NCI-H1092 (cell line): Measurements from ENCODE around the gene PPIL6.

Source experiments
- DNase-seq: peaks from one replicate; lab custom pipeline; 2025; lab: John Stamatoyannopoulos, UW

Gene PPIL6

GRCh38 chr6:109362102-109362884, 78.1 kb downstream of the PPIL6 start:
- DNase-seq: no peak

DNA sequence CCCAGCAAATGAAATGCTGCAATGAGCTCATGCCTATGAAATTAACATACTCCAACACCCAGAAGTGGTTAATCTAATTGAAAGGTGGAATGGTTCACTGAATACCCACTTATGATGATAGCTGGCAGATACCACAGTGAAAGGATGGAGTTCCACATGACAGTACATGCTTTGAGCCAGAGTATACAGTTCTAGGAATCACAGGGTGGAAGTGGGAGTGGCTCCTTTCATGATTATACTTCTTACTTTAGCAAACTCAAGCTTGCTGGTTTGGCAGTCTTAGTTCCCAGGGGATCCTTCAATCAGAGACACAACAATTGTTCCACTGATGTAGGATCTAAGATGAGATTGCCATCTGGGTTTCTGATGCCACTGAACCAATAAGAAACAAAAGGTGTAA, 79.6 kb downstream of the PPIL6 start:
- DNase-seq: no peak

GRCh38 chr6:109360281-109360680, 80.1 kb downstream of the PPIL6 start:
- no peak for DNase-seq

DNA sequence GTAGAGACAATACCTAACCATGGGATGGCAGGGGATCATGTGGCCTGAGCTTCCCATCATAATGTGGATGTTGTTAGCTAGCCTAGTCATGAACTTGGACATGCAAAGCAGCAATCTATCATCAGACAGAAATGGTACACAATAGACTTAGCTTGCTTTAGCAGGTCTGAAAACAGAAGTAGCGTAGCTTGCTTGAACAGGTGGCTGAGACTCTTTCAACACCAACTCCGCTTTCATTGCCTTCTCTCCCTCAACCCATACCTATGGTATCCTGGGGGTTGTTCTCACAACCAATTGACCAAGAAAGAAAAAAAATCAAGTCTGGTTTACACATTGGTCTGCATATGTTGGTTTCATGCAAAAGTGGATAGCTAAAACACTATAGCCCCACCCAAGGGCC, 81.2 kb downstream of the PPIL6 start:
- no peak for DNase-seq

GRCh38 chr6:109358204-109358603, 82.2 kb downstream of the PPIL6 start:
- no peak for DNase-seq

DNA sequence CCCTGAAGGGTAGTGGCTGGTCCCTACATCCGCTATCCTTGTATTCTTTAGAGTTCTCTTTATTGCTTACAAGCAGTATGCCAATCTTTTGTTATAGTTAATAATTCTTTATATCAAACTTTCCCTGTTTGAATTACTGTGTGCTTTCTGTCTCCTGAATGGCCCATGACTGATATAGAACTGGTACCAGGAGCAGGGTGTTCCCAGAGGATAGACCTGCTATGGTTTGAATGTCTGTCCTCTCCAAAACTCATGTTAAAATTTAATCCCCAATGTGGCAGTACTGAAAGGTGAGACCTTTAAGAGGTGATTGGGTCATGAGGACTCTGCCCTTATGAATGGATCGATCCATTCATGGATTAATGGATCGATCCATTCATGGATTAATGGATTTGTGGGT, 84.2 kb downstream of the PPIL6 start:
- DNase-seq: no peak

- DNase-seq: no peak
These were observed 88.9 kb downstream of the PPIL6 start for GRCh38 chr6:109351231-109352130.

GRCh38 chr6:109349419-109349987, 90.9 kb downstream of the PPIL6 start:
- DNase-seq: peak; percentile 69

DNA sequence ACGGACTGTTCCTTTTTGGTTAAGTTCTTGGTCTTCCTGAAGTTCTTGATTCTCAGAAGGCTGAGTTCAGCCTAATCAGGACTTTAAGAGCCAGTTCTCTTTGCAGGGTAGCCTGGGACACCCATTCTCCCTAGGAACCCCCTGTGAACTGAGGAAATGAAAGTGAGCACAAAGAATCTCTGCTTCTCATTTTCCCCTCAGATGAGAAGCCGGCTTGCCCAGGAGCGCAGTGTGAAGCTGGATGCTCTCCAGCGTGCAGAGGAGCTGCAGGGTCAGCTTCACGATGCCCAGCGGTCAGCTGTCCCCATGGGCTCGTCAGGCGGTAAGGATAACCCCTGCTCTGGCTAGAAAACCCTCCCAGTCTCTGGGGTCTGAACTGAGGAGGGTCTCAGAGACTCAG, 92.2 kb downstream of the PPIL6 start:
- DNase-seq: no peak

DNA sequence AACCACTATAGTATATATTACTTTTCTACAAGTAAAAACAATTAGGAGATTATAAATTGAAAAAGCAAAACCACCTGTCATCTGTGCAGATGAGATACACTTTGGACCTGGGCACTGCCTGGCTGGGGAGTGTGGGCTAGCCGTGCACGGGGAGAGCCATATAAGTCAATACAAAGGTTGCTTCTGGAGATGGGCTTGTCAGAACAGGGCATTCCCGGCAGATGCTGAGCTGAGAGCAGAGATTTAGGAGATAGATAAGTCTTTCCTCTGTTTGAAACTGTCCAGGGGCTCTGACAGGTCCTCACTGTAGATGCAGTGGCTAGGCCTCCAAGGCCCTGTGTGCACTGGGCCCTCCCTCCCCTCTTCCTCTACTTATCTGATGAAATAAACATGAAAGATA, 92.6 kb downstream of the PPIL6 start:
- DNase-seq: no peak

- DNase-seq: no peak
These were observed 94.4 kb downstream of the PPIL6 start for GRCh38 chr6:109345986-109346385.

DNA sequence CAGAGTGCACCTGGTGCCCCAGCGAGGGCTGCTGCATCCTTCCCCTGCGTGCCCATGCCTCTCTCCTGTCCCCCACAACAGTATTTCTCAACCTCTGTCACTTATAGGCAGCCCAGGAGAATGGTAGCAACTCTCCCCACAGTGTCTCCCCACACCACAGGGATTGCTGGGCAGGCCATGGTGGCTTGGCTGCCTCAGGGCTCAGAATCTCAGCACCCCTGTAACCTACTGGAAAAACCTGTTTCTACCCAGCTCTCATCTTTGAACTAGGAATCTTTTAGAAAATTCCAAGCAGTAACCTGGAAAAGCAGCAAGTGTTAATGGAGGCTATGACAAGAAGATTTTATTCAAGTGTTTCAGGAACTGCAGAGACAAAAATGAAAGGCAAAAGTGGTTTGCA, 96.2 kb downstream of the PPIL6 start:
- DNase-seq: no peak

DNA sequence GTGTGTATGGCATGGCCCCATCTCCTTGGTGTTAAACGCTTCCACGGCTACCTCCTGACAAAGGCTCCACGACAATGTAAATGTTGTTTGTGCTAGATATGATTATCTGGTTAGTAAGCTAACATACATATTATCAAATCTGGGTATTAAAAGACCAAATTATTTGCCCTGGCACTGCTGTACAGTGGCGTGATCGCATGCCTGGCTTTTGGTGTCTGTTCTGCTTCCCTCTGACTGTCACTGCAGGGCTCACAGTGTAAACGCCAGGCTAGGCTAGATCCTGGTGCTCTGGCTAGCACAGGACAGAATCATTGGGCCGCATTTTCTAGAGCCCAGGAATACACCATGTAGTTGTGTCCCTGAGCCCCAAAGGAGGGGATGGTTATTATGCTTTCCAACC, 96.9 kb downstream of the PPIL6 start:
- DNase-seq: no peak

DNA sequence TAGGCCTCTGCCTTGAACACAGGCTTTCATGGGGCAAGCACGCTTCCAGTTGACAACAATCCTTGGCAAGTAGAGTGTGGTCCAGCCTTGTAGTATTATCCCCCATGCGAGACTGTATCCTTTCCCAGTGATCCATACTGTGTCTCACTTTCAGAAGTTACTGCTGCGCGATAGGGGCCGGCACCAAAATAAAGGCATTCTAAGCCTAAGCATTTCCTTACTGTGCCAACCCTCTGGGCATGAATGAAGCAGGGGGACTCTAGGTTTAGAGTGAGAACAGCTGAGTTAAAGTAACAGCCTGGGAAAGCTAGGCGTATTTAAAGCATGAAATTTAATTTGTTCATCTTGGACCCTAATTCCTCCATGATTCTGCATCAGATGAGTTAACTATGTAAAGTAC, 97.5 kb downstream of the PPIL6 start:
- DNase-seq: no peak

GRCh38 chr6:109342506-109342905, 97.9 kb downstream of the PPIL6 start:
- no peak for DNase-seq

DNA sequence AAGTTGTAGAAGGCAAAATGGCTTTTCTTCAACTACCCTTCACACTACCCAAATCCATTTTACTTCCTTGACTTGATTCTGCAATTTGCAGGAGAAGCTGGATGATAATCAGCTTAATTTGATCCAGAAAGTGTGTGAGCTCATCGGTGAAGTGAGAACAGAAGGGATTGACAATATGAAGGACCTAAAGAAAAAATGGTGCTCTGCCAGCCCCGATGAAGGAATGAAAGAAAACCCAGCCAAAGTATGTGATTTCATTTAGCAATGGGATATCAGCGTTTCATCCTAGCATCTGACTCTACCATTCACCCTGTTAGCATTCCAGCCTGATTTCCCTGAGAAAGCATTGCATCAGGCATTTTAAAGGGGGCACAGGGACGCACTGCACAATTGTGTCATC, 99.6 kb downstream of the PPIL6 start:
- no peak for DNase-seq
